OCI-LY7 (cell line): Measurements from ENCODE around the gene RNF169. TPM values are rescaled to one million over a fixed set of nuclear protein-coding genes. Genes with fewer than 3 reads are reported as not detected.

ENCODE experiments used
- BruUV-seq: library from RNA; stranded (reverse); fragments of 400-500 nt; replicated peaks from 2 replicates; lab custom pipeline; 2021; lab: Mats Ljungman, UMichigan
- CTCF ChIA-PET: fragments of 300-600 bp; sonication (Branson Sonifier 250); formaldehyde crosslinking; loops from one replicate; lab custom pipeline; 2022; ENCODE audit warnings: antibody characterized with exemption; ENCODE audit not compliant: unreplicated experiment; lab: Charles Lee
- POLR2A ChIA-PET: fragments of 300-600 bp; sonication (Branson Sonifier 250); formaldehyde crosslinking; loops from one replicate; lab custom pipeline; 2022; ENCODE audit warnings: antibody characterized with exemption; lab: Charles Lee
- DNase-seq: peaks from one replicate; pipeline ENCODE4 v3.0.0-alpha.2; 2015; ENCODE audit warnings: low spot score
- H2AFZ ChIP-seq: fragments of 200-600 bp; sonication (generic), shearing (Covaris generic); 2 replicates; pipeline ENCODE4 v1.6.1; 2014; ENCODE audit warnings: mild to moderate bottlenecking, antibody characterized with exemption, low read length, moderate library complexity
- H3K27ac ChIP-seq: fragments of 200-600 bp; sonication (generic); 2 replicates; pipeline ENCODE4 v1.5.1; 2014; ENCODE audit warnings: mixed run types, low read depth, mild to moderate bottlenecking, moderate library complexity, low read length, inconsistent platforms; ENCODE audit not compliant: poor library complexity, severe bottlenecking
- H3K36me3 ChIP-seq: fragments of 200-600 bp; sonication (generic); 2 replicates; pipeline ENCODE4 v1.6.1; 2014; ENCODE audit warnings: mild to moderate bottlenecking, antibody characterized with exemption, low read length, moderate library complexity, mixed read lengths; ENCODE audit not compliant: insufficient read depth
- H3K4me1 ChIP-seq: fragments of 200-600 bp; sonication (generic); 2 replicates; pipeline ENCODE4 v1.5.1; 2014; ENCODE audit warnings: mild to moderate bottlenecking, low read length; ENCODE audit not compliant: insufficient read depth, poor library complexity, severe bottlenecking
- H3K4me2 ChIP-seq: fragments of 200-600 bp; sonication (generic); 2 replicates; pipeline ENCODE4 v1.6.1; 2014; ENCODE audit warnings: mild to moderate bottlenecking, low read length
- H3K4me3 ChIP-seq: fragments of 200-600 bp; sonication (generic); 2 replicates; pipeline ENCODE4 v1.5.1; 2014; ENCODE audit warnings: mild to moderate bottlenecking, low read depth, low read length; ENCODE audit not compliant: poor library complexity, severe bottlenecking
- H3K79me2 ChIP-seq: fragments of 200-600 bp; sonication (generic); 2 replicates; pipeline ENCODE4 v1.6.1; 2016; ENCODE audit warnings: low read depth, mild to moderate bottlenecking, low read length, moderate library complexity, mixed read lengths; ENCODE audit not compliant: insufficient read depth
- H3K9me2 ChIP-seq: fragments of 200-600 bp; sonication (generic); 2 replicates; pipeline ENCODE4 v1.6.1; 2016; ENCODE audit warnings: mild to moderate bottlenecking, low read length, mixed read lengths; ENCODE audit not compliant: insufficient read depth
- H3K9me3 ChIP-seq: fragments of 200-600 bp; sonication (generic); 2 replicates; pipeline ENCODE4 v1.6.1; 2014; ENCODE audit warnings: mild to moderate bottlenecking, mixed run types, low read length, mixed read lengths
- H4K20me1 ChIP-seq: fragments of 200-600 bp; sonication (generic); 2 replicates; pipeline ENCODE4 v1.6.1; 2014; ENCODE audit warnings: mild to moderate bottlenecking, antibody characterized with exemption, low read length, moderate library complexity, mixed read lengths; ENCODE audit not compliant: insufficient read depth
- CTCF ChIP-seq: fragments of 200-600 bp; sonication (generic); conservative IDR thresholded peaks from 2 replicates; pipeline ENCODE4 v1.5.1; 2014; ENCODE audit warnings: mild to moderate bottlenecking, antibody characterized with exemption, low read length, moderate library complexity, mixed read lengths
- EZH2phosphoT487 ChIP-seq: fragments of 200-600 bp; sonication (generic); IDR thresholded peaks from 2 replicates; pipeline ENCODE4 v1.6.1; 2018; ENCODE audit warnings: low read depth, borderline replicate concordance, mild to moderate bottlenecking, mixed run types, antibody characterized with exemption, low read length, moderate library complexity, mixed read lengths
- intact Hi-C: fragments of 100-400 bp; cut with micrococcal nuclease; formaldehyde crosslinking; loops from one replicate; pipeline ENCODE4 v1.10.0; 2022; ENCODE audit not compliant: unreplicated experiment
- total RNA-seq, 2 experiments: library from RNA; depleted of rRNA in 1 of 2; stranded (reverse); fragments of >200 nt in 1 of 2; shearing (Covaris generic) in 1 of 2; gene quantifications; 2 replicates each; pipeline ENCODE4 v1.2.3, GENCODE V29; 2014 to 2022

RNF169 gene
- total RNA-seq, 2 experiments from 2014 or later, result 16.4 to 18.0 TPM

DNA sequence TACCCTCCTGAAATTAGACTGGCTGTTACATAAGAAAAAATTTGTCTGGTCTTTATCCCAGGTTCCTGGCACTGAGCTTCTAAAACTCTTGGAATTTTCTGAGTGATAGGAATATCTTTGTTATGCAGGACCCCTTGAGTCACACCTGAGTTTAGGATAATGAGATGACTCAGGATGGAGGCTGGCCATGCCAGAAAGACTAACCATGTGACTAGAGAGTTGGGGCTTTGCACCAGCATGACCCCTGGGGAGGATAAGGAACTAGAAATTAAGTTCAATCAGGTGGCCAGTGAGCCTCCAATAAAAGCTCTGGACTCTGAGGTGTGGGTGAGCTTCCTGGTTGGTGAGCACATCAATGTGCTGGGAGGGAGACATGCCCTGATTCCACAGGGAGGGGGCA, 112.1 kb downstream of the RNF169 start:
- intact Hi-C loops, result no loop called here
- CTCF ChIA-PET, result no interaction called here
- H3K36me3 ChIP-seq, result peaks cover 88% of the 10 kb centered on the region

GRCh38 chr11:74863410-74863809, 114.8 kb downstream of the RNF169 start:
- peaks cover 27% of the 10 kb centered on the region for H3K9me3 ChIP-seq
- DNase-seq, result no peak
- peaks cover 93% of the 10 kb centered on the region for H3K36me3 ChIP-seq
- intact Hi-C loops, result no loop called here
- no peak overlapping the region for H3K4me2 ChIP-seq
- H3K9me2 ChIP-seq, result no peaks in the 10 kb centered on the region
- no peaks in the 10 kb centered on the region for H3K4me1 ChIP-seq
- BruUV-seq, result no TSS peak
- H3K4me3 ChIP-seq, result no peak overlapping the region
- H3K79me2 ChIP-seq, result no peaks in the 10 kb centered on the region
- ChIA-PET POLR2A (interaction anchor here (0.6 kb wide), 1 partner anchor 16 kb away, joined by 3 read pairs; no protein-coding TSS in a partner anchor), CTCF (no interaction called here)
- H4K20me1 ChIP-seq, result no peaks in the 10 kb centered on the region
- no peak for TF ChIP-seq CTCF
- TF ChIP-seq EZH2phosphoT487, result no peak
- H3K27ac ChIP-seq, result no peak overlapping the region
- H2AFZ ChIP-seq, result no peak overlapping the region

More for the DNA sequence above, 112.1 kb downstream of the RNF169 start:
- Histone ChIP-seq H3K4me2 (no peak overlapping the region), H3K79me2 (no peaks in the 10 kb centered on the region), H3K4me3 (no peak overlapping the region), H3K4me1 (no peaks in the 10 kb centered on the region), H3K9me2 (no peaks in the 10 kb centered on the region), H3K27ac (no peak overlapping the region), H2AFZ (no peak overlapping the region), H3K9me3 (0 out of 2 replicates have a peak, but pooled peaks cover 5% of the 10 kb centered on the region), H4K20me1 (no peaks in the 10 kb centered on the region)
- DNase-seq, result no peak
- BruUV-seq, result no TSS peak
- TF ChIP-seq CTCF (no peak), EZH2phosphoT487 (no peak)
- POLR2A ChIA-PET, result no interaction called here

GRCh38 chr11:74866557-74866956, 117.9 kb downstream of the RNF169 start:
- Histone ChIP-seq H3K79me2 (no peaks in the 10 kb centered on the region), H3K27ac (no peak overlapping the region), H3K4me3 (no peak overlapping the region), H2AFZ (no peak overlapping the region), H3K4me1 (no peaks in the 10 kb centered on the region), H3K36me3 (peaks cover 95% of the 10 kb centered on the region), H3K4me2 (no peak overlapping the region), H3K9me2 (no peaks in the 10 kb centered on the region), H3K9me3 (peaks cover 38% of the 10 kb centered on the region), H4K20me1 (no peaks in the 10 kb centered on the region)
- BruUV-seq, result no TSS peak
- intact Hi-C loops, result no loop called here
- TF ChIP-seq CTCF (no peak), EZH2phosphoT487 (no peak)
- DNase-seq, result peak; percentile 11
- CTCF ChIA-PET, result no interaction called here
- POLR2A ChIA-PET, result interaction anchor here (0.6 to 0.7 kb wide), 3 partner anchors 29 to 314 kb away, joined by 3 read pairs; no protein-coding TSS in a partner anchor
